Activated CD8-positive, alpha-beta T cell treated with anti-CD3 and anti-CD28 coated beads for 36 hours (primary cell): ENCODE results near the gene CYTH3. TPM values are rescaled to one million over a fixed set of nuclear protein-coding genes. Genes with fewer than 3 reads are reported as not detected.

ENCODE experiments used
- ATAC-seq: fragments of 200-7000 bp; cut with Tn5 transposase; one replicate; pipeline ENCODE4 v1.10.0; 2021; ENCODE audit warnings: mild to moderate bottlenecking, moderate library complexity
- CTCF ChIA-PET: fragments of 350-600 bp; sonication (Branson Sonifier 250); formaldehyde crosslinking; loops from one replicate; lab custom pipeline; 2021; ENCODE audit warnings: antibody characterized with exemption; lab: Charles Lee
- POLR2A ChIA-PET: fragments of 350-600 bp; sonication (Branson Sonifier 250); formaldehyde crosslinking; loops from one replicate; lab custom pipeline; 2021; ENCODE audit warnings: antibody characterized with exemption; lab: Charles Lee
- DNase-seq: peaks from one replicate; pipeline ENCODE4 v3.0.0-alpha.2; 2020
- H3K27ac Mint-ChIP-seq: one replicate; pipeline ENCODE4 v1.8.0; 2021; ENCODE audit warnings: mild to moderate bottlenecking, mixed read lengths
- H3K27me3 Mint-ChIP-seq: one replicate; pipeline ENCODE4 v1.8.0; 2021; ENCODE audit warnings: mixed read lengths
- H3K36me3 Mint-ChIP-seq: one replicate; pipeline ENCODE4 v1.8.0; 2021; ENCODE audit warnings: low read depth, mixed read lengths
- H3K4me1 Mint-ChIP-seq: one replicate; pipeline ENCODE4 v1.8.0; 2021; ENCODE audit warnings: low read depth, mixed read lengths
- H3K4me3 Mint-ChIP-seq: one replicate; pipeline ENCODE4 v1.8.0; 2021; ENCODE audit warnings: mild to moderate bottlenecking, moderate library complexity, mixed read lengths
- H3K9me3 Mint-ChIP-seq: one replicate; pipeline ENCODE4 v1.8.0; 2021; ENCODE audit warnings: mixed read lengths
- CTCF ChIP-seq: fragments of 200-600 bp; IDR thresholded peaks from one replicate; pipeline ENCODE4 v1.8.0; 2022; ENCODE audit warnings: antibody characterized with exemption, mild to moderate bottlenecking
- intact Hi-C: fragments of 100-400 bp; cut with micrococcal nuclease; formaldehyde crosslinking; loops from one replicate; pipeline ENCODE4 v1.10.0; 2022
- total RNA-seq, 2 experiments: library from RNA; stranded (reverse); gene quantifications; one replicate each; pipeline ENCODE4 v1.2.3, GENCODE V29; 2021

CYTH3 gene
- total RNA-seq, 2 experiments from 2014 or later: 0.92 to 2.3 TPM

- ChIA-PET POLR2A (no interaction called here), CTCF (no interaction called here)
- no peaks in the 10 kb centered on the region for H3K9me3 Mint-ChIP-seq
- peaks cover 18% of the 10 kb centered on the region for H3K27me3 Mint-ChIP-seq
- no peak for ATAC-seq
- TF ChIP-seq CTCF: no peak
- DNase-seq: no peak
- no peak overlapping the region for H3K4me3 Mint-ChIP-seq
- no peak overlapping the region for H3K27ac Mint-ChIP-seq
- intact Hi-C loops: no loop called here
- H3K36me3 Mint-ChIP-seq: no peaks in the 10 kb centered on the region
- peaks cover 17% of the 10 kb centered on the region for H3K4me1 Mint-ChIP-seq
Observed at GRCh38 chr7:6274743-6275142, 2.3 kb upstream of the CYTH3 start.

GRCh38 chr7:6273917-6274630 lies 1.6 kb upstream of the CYTH3 start:
- intact Hi-C loops: no loop called here
- no peak overlapping the region for H3K4me3 Mint-ChIP-seq

GRCh38 chr7:6273380-6273837 lies 985 bp upstream of the CYTH3 start:
- H3K4me3 Mint-ChIP-seq: peak overlapping the region; percentile 25
- H3K36me3 Mint-ChIP-seq: no peaks in the 10 kb centered on the region
- no peak for DNase-seq
- no peaks in the 10 kb centered on the region for H3K9me3 Mint-ChIP-seq
- ChIA-PET CTCF (interaction anchor here (0.7 kb wide), 1 partner anchor 478 kb away, joined by 3 read pairs; no protein-coding TSS in a partner anchor), POLR2A (interaction anchor here (1.2 kb wide), 1 partner anchor 13 kb away, joined by 4 read pairs; no protein-coding TSS in a partner anchor)
- no peak for TF ChIP-seq CTCF
- intact Hi-C loops: no loop called here
- H3K27ac Mint-ChIP-seq: no peak overlapping the region
- peaks cover 24% of the 10 kb centered on the region for H3K27me3 Mint-ChIP-seq
- peaks cover 17% of the 10 kb centered on the region for H3K4me1 Mint-ChIP-seq
- no peak for ATAC-seq

More at GRCh38 chr7:6273917-6274630, 1.6 kb upstream of the CYTH3 start:
- ATAC-seq (no peak), DNase-seq (no peak)
- H3K9me3 Mint-ChIP-seq: no peaks in the 10 kb centered on the region
- ChIA-PET POLR2A (interaction anchor here (1.2 kb wide), 1 partner anchor 12 kb away, joined by 4 read pairs; no protein-coding TSS in a partner anchor), CTCF (interaction anchor here (0.6 kb wide), 1 partner anchor 423 kb away, joined by 3 read pairs; no protein-coding TSS in a partner anchor)
- TF ChIP-seq CTCF: no peak
- H3K27me3 Mint-ChIP-seq: peaks cover 24% of the 10 kb centered on the region
- no peaks in the 10 kb centered on the region for H3K36me3 Mint-ChIP-seq
- H3K4me1 Mint-ChIP-seq: peaks cover 17% of the 10 kb centered on the region
- H3K27ac Mint-ChIP-seq: no peak overlapping the region

- peak overlapping the region; percentile 79 for H3K4me3 Mint-ChIP-seq
- DNase-seq (peak; percentile 22), ATAC-seq (peak; percentile 17)
- H3K9me3 Mint-ChIP-seq: no peaks in the 10 kb centered on the region
- peaks cover 17% of the 10 kb centered on the region for H3K4me1 Mint-ChIP-seq
- no peaks in the 10 kb centered on the region for H3K36me3 Mint-ChIP-seq
- H3K27ac Mint-ChIP-seq: peak overlapping the region; percentile 48
- no peak for TF ChIP-seq CTCF
- ChIA-PET POLR2A (interaction anchor here (0.6 kb wide), 1 partner anchor 55 kb away, joined by 3 read pairs; no protein-coding TSS in a partner anchor), CTCF (interaction anchor here (0.9 to 2.1 kb wide), 4 partner anchors 10 to 165 kb away, joined by 3 to 7 read pairs (median 4); no protein-coding TSS in a partner anchor)
- intact Hi-C loops: no loop called here
- peaks cover 26% of the 10 kb centered on the region for H3K27me3 Mint-ChIP-seq
Observed at GRCh38 chr7:6271694-6272440, 557 bp downstream of the CYTH3 start.
